GM21381 (cell line): ENCODE results near the gene ELMO1.

Source experiments
- ATAC-seq: cut with Tn5 transposase; IDR thresholded peaks from one replicate; pipeline ENCODE4 v1.9.1; 2021; ENCODE audit warnings: mild to moderate bottlenecking, moderate library complexity; ENCODE audit not compliant: unreplicated experiment

ELMO1 gene

DNA sequence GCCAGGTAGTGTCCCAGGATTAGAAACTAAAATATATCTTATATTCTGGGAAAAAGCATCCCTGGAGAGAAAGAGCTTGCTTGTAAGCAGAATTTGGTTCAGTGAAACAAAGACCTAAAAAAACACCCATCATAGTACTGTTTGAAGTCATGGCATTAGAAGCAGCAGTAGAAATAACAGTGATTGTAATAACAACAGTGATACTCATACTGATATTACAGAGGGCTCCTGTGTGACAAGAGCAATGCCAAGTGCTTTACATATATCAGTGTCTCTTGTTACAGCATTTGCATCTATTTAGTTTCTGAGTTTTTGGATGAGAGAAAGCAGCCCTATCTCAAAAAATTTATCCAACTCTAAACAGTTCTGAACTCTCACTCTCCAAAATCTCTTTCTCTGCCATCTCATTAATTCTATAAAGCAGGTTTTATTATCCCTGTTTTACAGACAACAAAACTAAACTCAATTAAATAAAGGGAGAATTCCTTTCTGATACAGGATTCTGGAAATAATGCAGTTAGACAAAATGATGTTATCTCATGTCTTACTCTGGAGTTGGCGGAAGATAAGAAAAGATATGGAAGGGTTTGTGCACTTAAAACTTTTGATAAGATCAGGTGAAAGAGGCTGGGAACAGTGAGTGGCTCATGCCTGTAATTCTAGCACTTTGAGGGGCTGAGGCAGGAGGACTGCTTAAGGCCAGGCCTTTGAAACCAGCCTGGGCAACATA is 577.9 kb downstream of the ELMO1 start:
- ATAC-seq, result no peak

- no peak for ATAC-seq
Observed at GRCh38 chr7:36868727-36869411, 579.8 kb downstream of the ELMO1 start.

- ATAC-seq, result no peak
Observed at GRCh38 chr7:36865019-36865418, 583.6 kb downstream of the ELMO1 start.

GRCh38 chr7:36863901-36864701 is 584.6 kb downstream of the ELMO1 start:
- no peak for ATAC-seq

DNA sequence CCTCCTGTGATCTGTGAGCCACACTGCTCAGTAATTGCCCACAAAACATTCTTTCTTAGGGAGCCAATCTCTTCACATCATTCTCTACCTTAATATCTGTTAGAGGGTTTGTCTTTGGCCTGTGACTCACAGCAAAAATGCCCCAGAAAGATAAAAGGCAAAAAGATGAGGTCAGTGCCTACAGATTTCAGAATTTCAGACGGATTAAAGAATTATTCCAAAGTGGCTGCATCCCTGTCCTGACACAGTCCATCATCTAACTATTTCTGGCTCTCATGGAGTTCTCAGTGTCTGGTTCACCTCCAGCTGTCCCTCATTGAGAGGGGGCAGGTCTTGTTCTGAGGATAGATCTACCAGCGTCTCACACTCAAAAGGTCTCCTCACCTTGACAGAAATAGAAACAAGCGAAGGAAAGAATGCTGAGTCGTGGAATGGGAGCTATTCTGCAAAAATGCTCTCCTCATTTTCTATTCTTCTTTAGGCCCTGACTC is 585.8 kb downstream of the ELMO1 start:
- no peak for ATAC-seq

- no peak for ATAC-seq
Observed at GRCh38 chr7:36861656-36862055, 587.0 kb downstream of the ELMO1 start.

GRCh38 chr7:36860681-36861080 is 588.0 kb downstream of the ELMO1 start:
- no peak for ATAC-seq

- no peak for ATAC-seq
Observed at GRCh38 chr7:36855330-36855729, 593.3 kb downstream of the ELMO1 start.

DNA sequence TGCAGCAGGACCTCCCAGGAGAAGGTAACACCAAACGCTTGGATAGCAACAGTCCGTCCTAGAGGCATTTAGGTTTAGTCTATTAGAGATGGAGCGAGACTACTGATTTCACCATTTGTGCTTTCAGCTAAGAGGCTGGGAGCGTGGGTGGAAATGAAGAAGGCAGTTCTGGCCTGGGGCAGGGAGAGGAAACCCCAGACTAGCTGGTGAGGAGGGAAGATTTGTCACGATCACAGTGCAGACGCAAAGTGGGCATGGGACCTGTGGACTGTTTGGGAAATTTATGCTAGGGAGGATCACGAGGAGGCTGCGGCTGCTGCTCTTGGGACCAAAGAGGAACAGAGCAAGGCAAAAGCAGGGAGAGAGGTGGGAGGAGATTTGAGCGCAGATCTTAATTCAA is 594.0 kb downstream of the ELMO1 start:
- ATAC-seq, result no peak

DNA sequence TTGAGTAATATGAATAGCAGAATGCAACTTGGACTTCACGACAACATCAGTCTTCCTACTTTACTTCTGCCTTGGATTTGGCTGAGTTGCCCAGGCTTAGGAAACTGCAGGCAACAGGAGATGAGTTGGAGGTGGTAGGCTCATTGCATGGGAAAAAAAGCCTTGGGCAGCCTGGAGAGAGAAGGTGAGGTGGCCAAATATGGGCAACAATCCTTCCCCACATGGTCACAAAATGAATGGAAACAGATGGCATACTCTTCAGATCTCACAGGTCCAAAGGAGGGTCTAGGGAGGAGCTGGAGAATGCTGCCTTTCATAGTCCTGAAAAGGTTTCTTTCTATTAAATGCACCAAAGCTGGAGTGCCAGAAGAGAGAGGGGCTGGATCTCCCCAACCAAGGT is 595.7 kb downstream of the ELMO1 start:
- no peak for ATAC-seq

GRCh38 chr7:36852017-36852416 is 596.6 kb downstream of the ELMO1 start:
- ATAC-seq, result no peak

GRCh38 chr7:36851382-36851781 is 597.3 kb downstream of the ELMO1 start:
- no peak for ATAC-seq

DNA sequence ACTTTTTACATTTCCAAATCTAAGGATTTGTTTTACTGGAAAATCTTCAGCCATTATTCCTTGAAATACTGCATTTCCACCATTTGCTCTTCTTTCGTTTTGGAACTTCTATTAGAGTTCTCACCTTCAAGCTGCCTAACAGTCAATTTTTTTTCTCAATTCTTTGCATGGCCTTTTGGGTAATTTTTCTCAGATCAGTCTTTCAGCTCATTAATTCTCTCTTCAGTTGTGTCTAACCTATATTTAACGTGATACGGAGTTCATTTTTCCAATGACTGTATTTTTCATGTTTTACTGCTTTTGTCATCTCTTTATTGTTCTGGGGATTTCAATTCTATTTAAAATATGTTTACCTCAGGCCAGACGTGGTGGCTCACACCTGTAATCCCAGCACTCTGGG is 600.7 kb downstream of the ELMO1 start:
- ATAC-seq, result no peak

DNA sequence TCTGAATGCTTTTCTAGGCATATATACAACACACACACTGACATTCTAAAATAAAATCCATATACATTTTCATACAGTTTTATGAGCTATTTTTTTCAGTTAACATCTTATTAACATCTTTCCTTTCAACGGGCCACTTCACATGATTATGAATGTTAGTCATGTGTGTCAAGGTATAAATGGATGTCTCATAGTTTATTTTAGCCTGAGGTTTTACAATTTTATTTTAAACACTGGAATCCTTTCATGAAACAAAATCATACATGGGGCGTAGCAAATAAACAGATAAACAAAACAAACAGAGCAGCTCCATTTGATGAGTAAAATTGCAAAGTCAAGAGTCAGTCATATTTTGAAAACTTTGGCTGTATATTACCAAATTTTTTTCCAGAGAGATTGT is 604.3 kb downstream of the ELMO1 start:
- no peak for ATAC-seq

- ATAC-seq, result no peak
Observed at GRCh38 chr7:36840904-36841303, 607.8 kb downstream of the ELMO1 start.

DNA sequence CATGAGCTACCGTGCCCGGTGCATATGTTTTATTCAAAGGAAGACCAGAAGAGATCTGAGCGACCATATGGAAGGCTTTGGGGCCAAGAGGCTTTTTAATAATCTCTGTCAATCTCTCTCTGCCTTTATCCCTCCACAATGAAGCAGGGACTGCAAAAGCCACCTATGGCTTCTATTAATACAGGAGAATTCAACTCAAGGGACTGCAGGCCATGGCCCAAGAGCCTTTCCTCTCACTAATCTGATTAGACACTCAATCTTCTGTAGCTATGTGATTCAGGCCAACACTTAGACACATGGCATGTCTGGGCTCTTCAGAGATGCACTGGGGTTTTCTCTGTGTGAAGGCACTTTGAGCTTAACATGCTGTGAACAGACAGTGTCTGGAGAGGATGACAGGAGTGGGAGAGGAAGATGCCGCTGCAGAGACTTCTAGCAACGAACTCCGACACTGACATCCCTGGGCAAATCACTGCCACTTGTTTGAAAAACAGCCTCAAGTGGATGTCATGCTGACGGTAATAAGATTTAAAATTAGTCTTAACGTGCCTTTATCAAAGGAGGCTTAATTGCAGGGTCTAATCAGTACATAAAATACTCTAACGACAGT is 609.9 kb downstream of the ELMO1 start:
- no peak for ATAC-seq

DNA sequence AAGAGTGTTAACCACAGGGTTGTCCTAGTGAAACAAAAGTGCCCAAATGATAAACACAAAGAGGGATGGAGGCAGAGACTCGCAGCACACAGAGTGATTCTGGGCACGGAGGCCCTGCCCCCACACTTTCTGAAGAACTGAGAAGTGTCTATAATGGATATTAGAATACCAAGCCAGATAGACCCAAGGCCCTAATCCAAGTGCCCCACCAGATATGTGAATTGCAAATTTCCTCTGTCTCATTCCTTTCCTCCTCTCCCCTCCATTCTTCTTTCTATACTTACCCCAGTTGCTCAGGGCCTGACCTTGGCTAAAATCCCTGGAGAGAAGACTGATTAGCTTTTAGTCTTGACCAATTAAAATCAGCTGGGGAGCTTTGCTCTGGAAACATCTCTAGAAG is 617.6 kb downstream of the ELMO1 start:
- ATAC-seq, result no peak

GRCh38 chr7:36827726-36828703 is 620.6 kb downstream of the ELMO1 start:
- ATAC-seq, result no peak

DNA sequence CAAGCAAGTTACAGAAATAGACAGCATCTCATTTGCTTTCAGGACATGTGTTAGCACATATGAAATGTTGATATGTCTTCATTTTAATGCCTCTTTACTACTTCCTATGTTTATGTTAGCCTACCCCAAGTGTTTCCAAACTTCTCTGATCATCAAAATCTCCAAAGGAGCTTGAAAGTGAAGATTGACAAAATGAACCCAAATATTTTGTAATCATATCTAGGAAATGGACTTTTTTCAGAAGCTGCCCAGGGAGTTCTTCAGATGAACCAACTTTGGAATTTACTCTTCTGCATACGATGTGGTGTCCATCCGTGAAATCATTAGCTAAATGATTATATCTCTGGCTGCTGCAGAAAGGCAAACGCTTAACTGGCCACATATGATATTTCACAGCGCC is 623.2 kb downstream of the ELMO1 start:
- ATAC-seq, result no peak

DNA sequence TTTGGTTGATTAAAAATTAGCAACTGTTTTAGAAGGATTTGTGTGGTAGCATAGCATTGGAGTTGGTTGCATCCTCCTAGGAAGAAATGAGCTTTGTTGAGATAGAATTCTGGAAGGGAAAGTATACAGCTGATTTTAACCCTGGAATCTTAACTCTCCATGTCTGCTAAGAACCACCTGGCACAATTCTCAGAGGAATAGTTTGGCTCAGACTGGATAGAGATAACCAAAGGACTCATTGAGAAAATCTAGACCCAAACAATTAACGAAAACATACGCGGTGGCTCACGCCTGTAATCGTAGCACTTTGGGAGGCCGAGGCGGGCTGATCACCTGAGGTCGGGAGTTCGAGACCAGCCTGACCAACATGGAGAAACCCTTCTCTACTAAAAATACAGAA is 625.3 kb downstream of the ELMO1 start:
- no peak for ATAC-seq
